ENCODE measurements around the gene PTPN7.

- TF ChIP-seq CTCF (IDR thresholded peaks at IDR 0.05) (no peak), JUN (IDR thresholded peaks at IDR 0.05) (no peak), CHD4 (IDR thresholded peaks at IDR 0.05; ENCODE audit: borderline replicate concordance) (no peak), EHMT2 (IDR thresholded peaks at IDR 0.05; ENCODE audit: low read depth) (no peak), FOSL2 (IDR thresholded peaks at IDR 0.05) (no peak), FOSL2 (CRISPR knock-in tag; IDR thresholded peaks at IDR 0.05) (no peak), REST (IDR thresholded peaks at IDR 0.05) (no peak), POLR2A (IDR thresholded peaks at IDR 0.05; ENCODE audit: low read length) (no peak), BCL3 (IDR thresholded peaks at IDR 0.05) (no peak), GATA3 (IDR thresholded peaks at IDR 0.05; ENCODE audit: borderline replicate concordance) (no peak), SMC3 (IDR thresholded peaks at IDR 0.05) (no peak), JUNB (IDR thresholded peaks at IDR 0.05) (no peak), RARB (CRISPR knock-in tag; IDR thresholded peaks at IDR 0.05) (no peak), BHLHE40 (IDR thresholded peaks at IDR 0.05; ENCODE audit: low read depth, low read length) (no peak), E2F6 (IDR thresholded peaks at IDR 0.05; ENCODE audit: borderline replicate concordance, low read depth) (no peak)
Measured at GRCh38 chr1:202155478-202156021, 4.9 kb downstream of the PTPN7 start.
